Osteoblast (primary cell): ENCODE measurements around the gene SLC4A9. TPM values are rescaled to one million over a fixed set of nuclear protein-coding genes. Genes with fewer than 3 reads are reported as not detected.
A peak's percentile ranks its signal among the peaks of the same experiment; 100 is the strongest.

Experiments used
- DNase-seq: peaks from one replicate; pipeline ENCODE4 v3.0.0; 2011; ENCODE audit warnings: low spot score, mixed read lengths; ENCODE audit not compliant: insufficient read length; ENCODE audit errors: missing footprints
- H2AFZ ChIP-seq: 2 replicates; pipeline ENCODE4 v1.6.0; 2011; ENCODE audit warnings: mild to moderate bottlenecking, low read length
- H3K27ac ChIP-seq: 2 replicates; pipeline ENCODE4 v1.5.1; 2011; ENCODE audit warnings: mild to moderate bottlenecking, low read depth, low read length, moderate library complexity
- H3K27me3 ChIP-seq: 2 replicates; pipeline ENCODE4 v1.6.0; 2012; ENCODE audit warnings: mild to moderate bottlenecking, control low read depth, inconsistent platforms, low read length, moderate library complexity; ENCODE audit not compliant: insufficient read depth
- H3K36me3 ChIP-seq: 2 replicates; pipeline ENCODE4 v1.5.1; 2011; ENCODE audit warnings: mild to moderate bottlenecking, low read length, control low read depth, moderate library complexity; ENCODE audit not compliant: insufficient read depth
- H3K4me1 ChIP-seq: 2 replicates; pipeline ENCODE4 v1.5.1; 2011; ENCODE audit warnings: mild to moderate bottlenecking, low read length, control low read depth, moderate library complexity; ENCODE audit not compliant: insufficient read depth
- H3K4me2 ChIP-seq: 2 replicates; pipeline ENCODE4 v1.6.0; 2011; ENCODE audit warnings: mild to moderate bottlenecking, low read length; ENCODE audit not compliant: insufficient read depth
- H3K4me3 ChIP-seq: fragments of 200-600 bp; sonication (generic); 3 replicates; pipeline ENCODE4 v1.5.1; 2012; ENCODE audit warnings: mild to moderate bottlenecking, low read length, inconsistent platforms; ENCODE audit not compliant: insufficient read depth
- H3K79me2 ChIP-seq: 2 replicates; pipeline ENCODE4 v1.6.0; 2012; ENCODE audit warnings: mild to moderate bottlenecking, low read length, control low read depth, inconsistent platforms; ENCODE audit not compliant: insufficient read depth
- H3K9me3 ChIP-seq: 2 replicates; pipeline ENCODE4 v1.5.1; 2011; ENCODE audit warnings: low read depth, low read length, control low read depth
- H4K20me1 ChIP-seq: 2 replicates; pipeline ENCODE4 v1.6.0; 2012; ENCODE audit warnings: mild to moderate bottlenecking, low read length, control low read depth; ENCODE audit not compliant: insufficient read depth
- total RNA-seq: library from RNA; depleted of rRNA; stranded (reverse); fragments of >200 nt; gene quantifications from 2 replicates; pipeline ENCODE4 v1.2.3, GENCODE V29; 2012
- TF ChIP-seq, protein P1 (sequence below): IDR thresholded peaks from 2 replicates; pipeline ENCODE4 v1.5.1; 2011; ENCODE audit warnings: mild to moderate bottlenecking, low read depth, low read length, moderate library complexity; ENCODE audit errors: extremely low read depth

SLC4A9 gene
- total RNA-seq, 1 donor, result not detected

DNA sequence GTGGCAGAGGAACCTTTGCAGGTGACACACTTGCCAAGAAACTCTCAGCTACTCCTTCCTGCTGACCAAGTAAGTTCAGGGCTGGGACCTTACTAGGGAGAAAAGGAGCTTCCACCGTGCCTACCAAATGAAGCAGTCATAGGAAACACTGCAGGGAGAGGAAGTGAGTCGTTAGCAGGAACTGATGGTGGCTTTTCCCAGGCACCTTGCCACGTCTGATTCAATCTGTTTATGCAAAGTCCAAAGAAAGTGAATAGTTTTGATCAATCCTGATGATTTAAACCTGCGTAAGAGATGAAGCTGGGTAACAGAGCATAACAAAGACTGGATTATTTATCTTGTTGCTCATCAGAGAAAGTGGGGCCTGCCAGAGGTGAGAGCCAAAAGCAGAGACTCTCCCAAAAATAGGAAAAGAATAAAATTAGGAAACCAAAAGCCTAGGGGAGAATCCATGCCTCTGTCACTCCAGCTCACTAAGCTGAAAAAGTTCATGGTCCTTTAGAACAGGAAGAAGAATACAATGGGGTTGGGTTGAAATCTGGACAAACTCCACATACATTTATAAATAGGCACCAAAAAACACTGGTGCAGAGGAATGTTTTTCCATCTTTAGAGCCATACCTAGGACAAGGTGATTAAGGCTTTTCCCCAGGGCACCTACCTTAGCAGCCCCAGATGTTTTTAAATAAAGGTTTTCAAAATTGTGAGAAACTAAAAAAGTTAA, 47.8 kb upstream of the SLC4A9 start:
- no peak overlapping the region for H3K4me3 ChIP-seq
- peaks cover 37% of the 10 kb centered on the region for H3K4me1 ChIP-seq
- no peaks in the 10 kb centered on the region for H3K27me3 ChIP-seq
- no peaks in the 10 kb centered on the region for H4K20me1 ChIP-seq
- TF ChIP-seq, protein P1, sequence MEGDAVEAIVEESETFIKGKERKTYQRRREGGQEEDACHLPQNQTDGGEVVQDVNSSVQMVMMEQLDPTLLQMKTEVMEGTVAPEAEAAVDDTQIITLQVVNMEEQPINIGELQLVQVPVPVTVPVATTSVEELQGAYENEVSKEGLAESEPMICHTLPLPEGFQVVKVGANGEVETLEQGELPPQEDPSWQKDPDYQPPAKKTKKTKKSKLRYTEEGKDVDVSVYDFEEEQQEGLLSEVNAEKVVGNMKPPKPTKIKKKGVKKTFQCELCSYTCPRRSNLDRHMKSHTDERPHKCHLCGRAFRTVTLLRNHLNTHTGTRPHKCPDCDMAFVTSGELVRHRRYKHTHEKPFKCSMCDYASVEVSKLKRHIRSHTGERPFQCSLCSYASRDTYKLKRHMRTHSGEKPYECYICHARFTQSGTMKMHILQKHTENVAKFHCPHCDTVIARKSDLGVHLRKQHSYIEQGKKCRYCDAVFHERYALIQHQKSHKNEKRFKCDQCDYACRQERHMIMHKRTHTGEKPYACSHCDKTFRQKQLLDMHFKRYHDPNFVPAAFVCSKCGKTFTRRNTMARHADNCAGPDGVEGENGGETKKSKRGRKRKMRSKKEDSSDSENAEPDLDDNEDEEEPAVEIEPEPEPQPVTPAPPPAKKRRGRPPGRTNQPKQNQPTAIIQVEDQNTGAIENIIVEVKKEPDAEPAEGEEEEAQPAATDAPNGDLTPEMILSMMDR, result no peak
- peak overlapping the region; percentile 7 for H2AFZ ChIP-seq
- H3K4me2 ChIP-seq, result peak overlapping the region; percentile 62
- H3K36me3 ChIP-seq, result no peaks in the 10 kb centered on the region
- no peaks in the 10 kb centered on the region for H3K9me3 ChIP-seq
- H3K79me2 ChIP-seq, result no peaks in the 10 kb centered on the region
- peak overlapping the region; percentile 94 for H3K27ac ChIP-seq
- DNase-seq, result peak; percentile 56

GRCh38 chr5:140312791-140313189, 47.2 kb upstream of the SLC4A9 start:
- no peaks in the 10 kb centered on the region for H3K79me2 ChIP-seq
- H4K20me1 ChIP-seq, result no peaks in the 10 kb centered on the region
- H3K27ac ChIP-seq, result peak overlapping the region; percentile 94
- H3K4me2 ChIP-seq, result peak overlapping the region; percentile 62
- H3K4me1 ChIP-seq, result peaks cover 41% of the 10 kb centered on the region
- no peak overlapping the region for H3K4me3 ChIP-seq
- TF ChIP-seq, protein P1, result no peak
- no peaks in the 10 kb centered on the region for H3K36me3 ChIP-seq
- H3K27me3 ChIP-seq, result no peaks in the 10 kb centered on the region
- H3K9me3 ChIP-seq, result no peaks in the 10 kb centered on the region
- DNase-seq, result no peak
- H2AFZ ChIP-seq, result peak overlapping the region; percentile 51

DNA sequence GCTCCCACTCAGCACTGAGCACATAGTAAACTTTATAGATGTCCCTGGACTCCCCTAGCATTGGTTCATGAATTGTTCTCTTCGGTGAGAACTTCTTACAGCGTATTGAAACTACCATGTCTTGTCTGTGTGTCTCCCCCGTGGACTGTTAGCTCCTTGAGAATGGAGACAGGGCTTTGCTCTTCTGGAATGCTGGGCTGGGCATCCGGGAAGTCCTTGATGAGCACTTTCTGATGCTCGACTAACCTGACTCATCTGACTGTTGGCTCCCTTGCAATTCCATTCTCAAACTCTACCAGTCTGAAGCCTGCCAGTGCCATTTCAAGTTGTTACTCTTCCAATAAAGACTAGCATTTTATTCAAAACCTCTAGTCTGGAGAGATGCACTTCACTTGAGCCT, 42.1 kb upstream of the SLC4A9 start:
- TF ChIP-seq, protein P1, result no peak
- Histone ChIP-seq H3K36me3 (no peaks in the 10 kb centered on the region), H3K27me3 (no peaks in the 10 kb centered on the region), H3K4me1 (peaks cover 31% of the 10 kb centered on the region), H3K4me2 (peak overlapping the region; percentile 65), H3K4me3 (no peak overlapping the region), H4K20me1 (no peaks in the 10 kb centered on the region), H3K9me3 (no peaks in the 10 kb centered on the region), H2AFZ (peak overlapping the region; percentile 88), H3K27ac (peak overlapping the region; percentile 65), H3K79me2 (no peaks in the 10 kb centered on the region)
- peak; percentile 92 for DNase-seq

- no peaks in the 10 kb centered on the region for H3K36me3 ChIP-seq
- H3K4me1 ChIP-seq, result peaks cover 33% of the 10 kb centered on the region
- H4K20me1 ChIP-seq, result no peaks in the 10 kb centered on the region
- no peaks in the 10 kb centered on the region for H3K79me2 ChIP-seq
- DNase-seq, result no peak
- H3K27ac ChIP-seq, result no peak overlapping the region
- no peak overlapping the region for H3K4me2 ChIP-seq
- H3K4me3 ChIP-seq, result no peak overlapping the region
- H3K27me3 ChIP-seq, result no peaks in the 10 kb centered on the region
- no peak overlapping the region for H2AFZ ChIP-seq
- H3K9me3 ChIP-seq, result no peaks in the 10 kb centered on the region
- TF ChIP-seq, protein P1, result no peak
Observed at GRCh38 chr5:140318792-140319191, 41.2 kb upstream of the SLC4A9 start.
